NCI-H146 (cell line): ENCODE measurements around the gene LRRC71.
"Not testable (repeated sequence)": the region's sequence is repeated elsewhere in the genome, so short reads cannot be mapped to it uniquely, and the experiment has no call there.

ENCODE experiments used
- DNase-seq: peaks from one replicate; lab custom pipeline; 2025; lab: John Stamatoyannopoulos, UW

Gene LRRC71

GRCh38 chr1:156905651-156906050, 14.8 kb upstream of the LRRC71 start:
- DNase-seq: no peak

- DNase-seq: no peak
These were observed 14.1 kb upstream of the LRRC71 start for GRCh38 chr1:156906206-156906906.

GRCh38 chr1:156908541-156908940, 11.9 kb upstream of the LRRC71 start:
- DNase-seq: peak; percentile 20

- no peak for DNase-seq
These were observed 11.5 kb upstream of the LRRC71 start for GRCh38 chr1:156908955-156909354.

- no peak for DNase-seq
These were observed 10.8 kb upstream of the LRRC71 start for GRCh38 chr1:156909671-156910070.

GRCh38 chr1:156910309-156910782, 10.1 kb upstream of the LRRC71 start:
- peak; percentile 29 for DNase-seq

GRCh38 chr1:156911577-156912298, 8.7 kb upstream of the LRRC71 start:
- DNase-seq: no peak

- no peak for DNase-seq
These were observed 8.1 kb upstream of the LRRC71 start for GRCh38 chr1:156912310-156912709.

GRCh38 chr1:156912861-156913808, 7.3 kb upstream of the LRRC71 start:
- DNase-seq: no peak

- DNase-seq: no peak
These were observed 6.5 kb upstream of the LRRC71 start for GRCh38 chr1:156913809-156914387.

- DNase-seq: no peak
These were observed 6.0 kb upstream of the LRRC71 start for GRCh38 chr1:156914440-156914856.

- DNase-seq: no peak
These were observed 659 bp downstream of the LRRC71 start for GRCh38 chr1:156921053-156921529.

- peak; percentile 86 for DNase-seq
These were observed 2.7 kb downstream of the LRRC71 start for GRCh38 chr1:156922986-156923669.

- DNase-seq: peak; percentile 24
These were observed 3.4 kb downstream of the LRRC71 start for GRCh38 chr1:156923670-156924477.

GRCh38 chr1:156924478-156925153, 4.2 kb downstream of the LRRC71 start:
- DNase-seq: peak; percentile 24

GRCh38 chr1:156925154-156926010, 5.0 kb downstream of the LRRC71 start:
- DNase-seq: no peak

- no peak for DNase-seq
These were observed 5.7 kb downstream of the LRRC71 start for GRCh38 chr1:156926175-156926574.

- not testable (repeated sequence) for DNase-seq
These were observed 6.3 kb downstream of the LRRC71 start for GRCh38 chr1:156926695-156927094.
